HL-60 (cell line): ENCODE results near the gene MAD1L1.

Experiments
- DNase-seq, 2 experiments: peaks; one replicate each; pipeline ENCODE4 v3.0.0-alpha.2; 2010 to 2020; ENCODE audit warnings: low read depth in 1 of 2, low spot score in 1 of 2
- H3K27ac ChIP-seq: fragments of 250-450 bp; sonication (Bioruptor Pico); replicated peaks from 2 replicates; pipeline ENCODE4 v1.5.1; 2020; ENCODE audit warnings: mild to moderate bottlenecking, moderate library complexity
- H3K27me3 ChIP-seq: fragments of 250-450 bp; sonication (Bioruptor Pico); 2 replicates; pipeline ENCODE4 v1.5.1; 2021; ENCODE audit warnings: mild to moderate bottlenecking, moderate library complexity; ENCODE audit not compliant: insufficient read depth, poor library complexity, severe bottlenecking
- H3K4me3 ChIP-seq: replicated peaks from 2 replicates; pipeline ENCODE4 v1.5.1; 2011; ENCODE audit warnings: mild to moderate bottlenecking, control low read depth, low read length; ENCODE audit not compliant: insufficient read depth
- CTCF ChIP-seq: IDR thresholded peaks from one replicate; pipeline ENCODE4 v1.5.1; 2011; ENCODE audit warnings: low read length, control low read depth, inconsistent platforms; ENCODE audit not compliant: insufficient read depth
- GABPA ChIP-seq: IDR thresholded peaks from 2 replicates; pipeline ENCODE4 v1.6.1; 2012; ENCODE audit warnings: low read depth
- POLR2AphosphoS5 ChIP-seq: IDR thresholded peaks from 2 replicates; pipeline ENCODE4 v1.6.1; 2012; ENCODE audit warnings: low read depth
- REST ChIP-seq: IDR thresholded peaks from 2 replicates; pipeline ENCODE4 v1.6.1; 2012; ENCODE audit warnings: low read depth; ENCODE audit not compliant: insufficient replicate concordance
- SPI1 ChIP-seq: IDR thresholded peaks from 2 replicates; pipeline ENCODE4 v1.6.1; 2012; ENCODE audit warnings: low read depth, mild to moderate bottlenecking, borderline replicate concordance

The MAD1L1 gene

GRCh38 chr7:2201686-2202360 lies 30.9 kb downstream of the MAD1L1 start:
- DNase-seq = no peak

GRCh38 chr7:2201128-2201527 lies 31.6 kb downstream of the MAD1L1 start:
- TF ChIP-seq GABPA = no peak
- no peak for TF ChIP-seq CTCF
- no peak for TF ChIP-seq REST
- no peak for DNase-seq
- Histone ChIP-seq H3K27me3 (no peaks in the 10 kb centered on the region), H3K27ac (no peak overlapping the region), H3K4me3 (no peak overlapping the region)

More at GRCh38 chr7:2201686-2202360, 30.9 kb downstream of the MAD1L1 start:
- TF ChIP-seq GABPA (no peak), POLR2AphosphoS5 (no peak), CTCF (no peak), SPI1 (no peak), REST (no peak)
- no peak overlapping the region for H3K27ac ChIP-seq
- H3K27me3 ChIP-seq = no peaks in the 10 kb centered on the region
- no peak overlapping the region for H3K4me3 ChIP-seq

GRCh38 chr7:2200584-2200980 lies 32.2 kb downstream of the MAD1L1 start:
- TF ChIP-seq GABPA (no peak), POLR2AphosphoS5 (no peak), REST (no peak), CTCF (no peak), SPI1 (no peak)
- Histone ChIP-seq H3K4me3 (no peak overlapping the region), H3K27ac (no peak overlapping the region), H3K27me3 (no peaks in the 10 kb centered on the region)
- no peak for DNase-seq
